Endothelial cell of umbilical vein (primary cell): ENCODE data around the gene PTGFRN.

Source experiments
- CTCF ChIP-seq, 2 donors: IDR thresholded peaks; 1 replicate in 1 of 2; 2 replicates in 1 of 2; pipeline ENCODE4 v1.5.1; 2011; ENCODE audit warnings: low read length in 2 of 2, mild to moderate bottlenecking in 2 of 2, moderate library complexity in 2 of 2, control low read depth in 1 of 2, inconsistent platforms in 1 of 2, low read depth in 1 of 2; ENCODE audit not compliant: insufficient read depth in 1 of 2; ENCODE audit errors: extremely low read depth in 1 of 2
- EZH2 ChIP-seq: IDR thresholded peaks from 2 replicates; pipeline ENCODE4 v1.6.1; 2012; ENCODE audit warnings: borderline replicate concordance, low read depth, mild to moderate bottlenecking, moderate library complexity, low read length, inconsistent platforms; ENCODE audit not compliant: severe bottlenecking
- FOS ChIP-seq: IDR thresholded peaks from 2 replicates; pipeline ENCODE4 v1.6.1; 2011; ENCODE audit warnings: mild to moderate bottlenecking, low read length, moderate library complexity, borderline replicate concordance; ENCODE audit not compliant: insufficient read depth
- GATA2 ChIP-seq: IDR thresholded peaks from 2 replicates; pipeline ENCODE4 v1.7.0; 2011; ENCODE audit warnings: low read depth, mild to moderate bottlenecking, moderate library complexity, mixed read lengths, low read length; ENCODE audit not compliant: insufficient read length, insufficient read depth
- JUN ChIP-seq: IDR thresholded peaks from 2 replicates; pipeline ENCODE4 v1.6.1; 2011; ENCODE audit warnings: borderline replicate concordance, low read depth; ENCODE audit not compliant: insufficient read length, insufficient read depth
- MAX ChIP-seq: IDR thresholded peaks from 2 replicates; pipeline ENCODE4 v1.6.1; 2011; ENCODE audit not compliant: insufficient read depth, insufficient read length
- MYC ChIP-seq: IDR thresholded peaks from one replicate; pipeline ENCODE4 v1.6.1; 2011; ENCODE audit warnings: mild to moderate bottlenecking, low read depth, low read length
- POLR2A ChIP-seq: IDR thresholded peaks from 2 replicates; pipeline ENCODE4 v1.6.1; 2012; ENCODE audit warnings: low read depth, mild to moderate bottlenecking, control low read depth, low read length
- POLR2AphosphoS5 ChIP-seq: IDR thresholded peaks from 2 replicates; pipeline ENCODE4 v1.6.1; 2012; ENCODE audit warnings: low read depth, mild to moderate bottlenecking, control low read depth, low read length, moderate library complexity; ENCODE audit not compliant: insufficient read depth

GRCh38 chr1:116880917-116881316, 28.8 kb upstream of the PTGFRN start:
- no peak for TF ChIP-seq CTCF (IDR thresholded peaks at IDR 0.05; ENCODE audit: extremely low read depth in 1 of 2, insufficient read depth in 1 of 2, low read depth in 1 of 2, low read length in 2 of 2)
- no peak for TF ChIP-seq POLR2A
- TF ChIP-seq GATA2 = no peak
- TF ChIP-seq EZH2 = no peak
- no peak for TF ChIP-seq POLR2AphosphoS5
- TF ChIP-seq MAX = no peak
- no peak for TF ChIP-seq MYC
- TF ChIP-seq JUN = no peak
- no peak for TF ChIP-seq FOS
